ENCODE measurements around the gene USP7.
A peak's percentile ranks its signal among the peaks of the same experiment; 100 is the strongest.
"Not testable (repeated sequence)": the region's sequence is repeated elsewhere in the genome, so short reads cannot be mapped to it uniquely, and the experiment has no call there.

Gene USP7

DNA sequence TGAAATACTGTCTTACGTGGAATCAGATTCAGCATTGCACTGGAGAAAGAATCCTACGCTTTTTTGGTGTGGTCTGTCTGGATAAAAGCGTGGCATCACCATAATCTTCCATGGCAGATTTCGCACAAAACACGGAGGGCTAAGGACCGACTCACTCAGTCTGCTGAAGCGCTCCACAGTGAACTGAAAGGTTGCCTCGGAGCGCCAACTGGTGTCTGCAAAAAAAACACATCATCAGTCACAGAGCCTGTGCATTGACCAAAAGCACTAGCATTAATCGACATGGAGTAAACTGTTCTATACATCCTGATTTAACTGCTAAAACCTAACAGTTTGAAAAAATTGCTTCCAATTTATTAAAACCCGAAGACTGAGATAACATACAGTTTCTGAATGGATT, 40.5 kb downstream of the USP7 start:
- DNase-seq, result no peak

GRCh38 chr16:8921347-8921984, 42.2 kb downstream of the USP7 start:
- DNase-seq, result peak in 1 of 2 experiments; percentile 35

DNA sequence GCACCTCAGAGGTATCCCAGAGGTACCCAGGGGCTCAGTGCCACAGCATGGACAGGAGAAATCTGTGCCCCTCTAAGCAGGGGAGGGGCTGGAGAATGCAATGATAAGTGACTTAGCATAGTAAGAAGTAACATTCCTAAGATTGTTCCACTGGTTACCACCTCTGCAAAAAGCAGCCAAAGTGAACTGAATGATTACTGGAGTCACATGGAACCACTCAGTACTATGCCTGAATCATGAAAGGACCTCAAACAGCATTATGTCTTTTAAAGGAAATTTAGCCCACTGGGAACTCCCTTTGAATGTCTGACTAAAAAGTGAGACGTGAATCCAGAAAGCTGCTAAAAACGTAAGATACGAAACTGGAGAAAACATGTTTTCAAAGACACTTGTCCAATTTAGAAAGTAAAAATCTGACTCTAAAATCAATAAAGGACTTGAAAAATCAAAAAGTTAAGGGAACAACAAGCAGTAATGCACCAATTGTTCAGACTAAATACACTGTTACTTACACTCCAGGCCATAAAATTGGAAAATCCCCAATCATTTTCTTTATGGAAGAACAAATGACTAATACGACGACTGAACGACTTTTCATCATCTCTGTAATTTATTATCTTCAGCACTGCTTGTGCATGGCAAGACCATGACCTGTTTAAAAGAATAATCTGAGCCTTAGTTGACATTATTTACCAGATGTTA, 42.9 kb downstream of the USP7 start:
- DNase-seq, result no peak

GRCh38 chr16:8919934-8920462, 43.7 kb downstream of the USP7 start:
- DNase-seq, result no peak

DNA sequence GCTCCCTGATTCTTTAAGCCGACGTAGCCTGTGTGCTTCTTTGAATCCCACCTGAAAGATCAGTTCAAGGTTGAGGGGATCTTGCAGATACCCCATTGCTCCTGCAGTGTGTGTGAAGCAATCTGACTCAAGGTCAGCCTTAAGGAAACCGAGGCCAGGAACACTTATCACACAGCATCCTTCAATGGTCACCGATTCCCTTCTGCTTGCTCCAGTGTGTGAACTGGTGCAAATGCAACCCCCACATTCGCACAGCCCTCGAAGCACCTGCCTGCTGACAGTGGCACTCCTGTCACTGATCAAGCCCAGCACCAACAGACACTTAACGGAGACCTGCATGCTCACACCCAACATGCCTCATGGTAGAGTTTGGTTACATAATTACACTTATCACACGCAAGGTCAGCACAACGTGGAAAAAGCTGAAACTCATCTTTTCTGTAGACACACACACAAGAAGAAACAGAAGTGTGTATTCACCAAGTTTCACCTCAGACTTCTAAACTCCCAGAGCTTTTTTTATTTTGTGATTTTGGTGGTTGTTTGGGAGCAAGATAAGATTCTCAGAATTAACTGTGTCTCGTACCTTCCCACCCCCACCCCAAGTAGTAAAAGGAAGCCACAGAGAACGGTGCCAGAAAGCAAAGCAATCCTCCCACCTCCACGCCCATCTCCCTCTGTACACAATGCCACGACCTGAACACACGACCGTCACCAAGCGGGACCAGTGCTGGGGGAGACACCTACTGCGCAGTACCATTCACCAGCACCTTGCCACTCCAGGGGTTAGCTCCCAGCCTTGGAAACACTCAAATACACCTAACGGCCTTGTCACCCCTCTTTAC, 44.4 kb downstream of the USP7 start:
- peak in 1 of 2 experiments; percentile 28 for DNase-seq

GRCh38 chr16:8917336-8917735, 46.4 kb downstream of the USP7 start:
- DNase-seq, result not testable (repeated sequence)

- no peak for DNase-seq
Measured at GRCh38 chr16:8916541-8917225, 47.0 kb downstream of the USP7 start.

DNA sequence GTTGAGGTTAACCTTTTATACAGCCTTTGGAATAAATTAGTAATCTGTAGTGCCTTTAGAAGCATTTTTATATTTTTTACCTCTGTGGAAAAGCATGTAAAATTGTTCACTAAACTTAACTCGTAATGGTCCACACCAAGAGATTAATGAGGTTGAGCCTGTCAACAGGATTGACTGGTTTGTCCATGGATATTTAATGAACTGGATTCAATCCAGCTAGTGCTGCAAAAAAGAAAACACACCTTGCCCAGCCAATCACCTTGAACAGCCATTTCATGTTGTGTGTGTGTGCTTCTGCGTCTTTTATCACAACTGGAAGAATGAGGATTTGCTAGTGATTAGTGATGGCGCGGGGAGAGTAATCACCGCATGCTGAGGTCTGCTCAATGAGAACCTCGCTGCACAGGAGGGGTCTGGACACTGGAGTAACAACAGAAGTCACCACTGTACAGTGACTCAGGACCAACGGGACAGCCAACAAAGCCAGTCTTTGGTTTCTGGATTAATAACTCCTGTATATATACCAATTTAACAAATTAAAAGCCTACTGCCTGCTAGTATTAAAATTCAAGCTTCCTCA, 47.9 kb downstream of the USP7 start:
- DNase-seq, result no peak

DNA sequence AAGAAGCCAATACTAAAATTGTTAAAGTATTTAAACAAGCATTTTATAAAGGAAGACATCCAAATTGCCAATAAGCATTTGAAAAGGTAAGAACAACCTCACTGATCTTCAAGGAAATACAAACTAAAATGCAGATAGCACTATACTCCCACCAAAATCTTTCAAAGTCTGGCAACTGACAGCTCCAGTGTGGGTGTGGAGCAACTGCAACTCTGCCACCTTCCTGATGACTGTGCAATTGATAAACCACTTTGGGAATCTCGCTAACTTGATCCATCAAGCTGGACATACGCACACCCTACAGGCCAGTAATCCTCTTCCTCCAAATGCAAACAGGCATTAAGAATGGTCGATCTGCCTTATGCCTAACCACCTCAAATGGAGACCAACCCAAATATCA, 49.6 kb downstream of the USP7 start:
- DNase-seq, result no peak

DNA sequence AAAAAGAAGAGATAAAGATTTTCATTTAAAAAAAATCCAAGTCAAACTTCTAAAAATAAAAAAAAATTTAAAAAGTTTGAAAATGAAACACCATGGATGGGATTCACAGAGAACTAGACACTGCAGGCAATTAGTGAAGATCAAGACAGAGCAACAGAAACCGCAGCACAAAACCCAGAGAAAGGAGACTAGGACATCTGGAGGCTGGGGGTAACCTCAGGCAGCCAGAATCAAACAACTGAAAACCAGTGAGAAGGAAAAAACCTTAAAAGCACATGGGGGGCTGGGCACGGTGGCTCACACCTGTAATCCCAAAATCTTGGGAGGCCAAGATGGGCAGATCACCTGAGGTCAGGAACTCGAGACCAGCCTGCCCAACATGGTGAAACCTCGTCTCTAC, 50.9 kb downstream of the USP7 start:
- DNase-seq, result no peak

GRCh38 chr16:8910811-8911210, 52.9 kb downstream of the USP7 start:
- DNase-seq, result no peak

GRCh38 chr16:8908810-8909468, 54.8 kb downstream of the USP7 start:
- no peak for DNase-seq

DNA sequence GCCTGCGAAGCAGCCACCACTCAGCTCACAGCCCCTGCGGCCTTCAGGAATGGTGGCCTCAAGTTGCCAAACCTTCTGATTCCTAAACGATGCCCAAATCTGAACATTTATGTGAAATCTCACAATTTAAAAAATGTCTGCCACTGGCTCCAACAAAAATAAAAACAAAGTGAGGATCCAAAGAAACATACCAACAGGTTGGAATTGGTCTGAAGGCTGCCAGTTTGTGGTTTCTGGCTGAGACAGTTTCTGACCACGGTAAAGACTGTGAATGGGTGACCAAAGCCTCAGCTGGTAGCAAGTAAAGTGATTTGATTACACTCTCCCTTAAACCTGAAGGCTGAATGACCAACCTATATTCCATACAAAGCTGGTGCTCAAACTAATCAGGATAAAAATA, 56.6 kb downstream of the USP7 start:
- DNase-seq, result no peak

DNA sequence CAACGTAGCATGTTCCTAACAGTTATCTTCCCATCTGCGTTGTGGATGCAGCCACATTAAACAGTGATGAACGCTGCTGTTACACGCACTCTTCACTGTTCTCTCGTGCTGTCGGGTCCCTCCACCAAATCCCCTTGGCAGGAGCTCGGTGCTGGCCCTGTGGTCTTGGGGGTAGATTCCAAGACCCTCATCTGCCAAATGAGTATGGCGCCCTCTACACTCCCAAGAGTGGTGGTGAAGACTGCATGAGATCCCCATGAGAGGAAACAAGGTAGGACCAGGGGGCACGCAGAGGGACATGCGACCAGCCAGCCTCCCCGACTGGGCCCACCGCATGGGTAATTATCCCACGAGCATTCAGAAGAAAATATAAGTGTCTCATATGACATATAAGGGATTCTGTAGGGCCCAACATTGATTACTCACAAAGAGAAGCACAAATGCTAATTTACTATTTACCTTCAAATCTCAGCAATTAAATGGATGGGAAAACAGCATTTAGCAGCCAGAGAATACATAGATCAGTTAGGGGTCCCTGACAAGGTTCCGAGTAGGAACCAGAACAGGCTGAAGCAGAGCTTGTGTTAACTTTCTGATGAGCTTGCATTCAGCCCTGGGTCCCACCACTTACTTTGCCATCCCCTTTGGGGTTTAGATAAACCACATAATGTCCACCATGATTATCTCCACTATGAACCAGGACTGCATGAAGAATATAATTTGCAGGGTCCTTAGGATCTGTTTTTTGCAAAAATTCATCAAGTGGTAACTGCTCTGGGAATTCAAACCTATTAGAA, 57.7 kb downstream of the USP7 start:
- DNase-seq, result no peak

GRCh38 chr16:8905168-8905762, 58.4 kb downstream of the USP7 start:
- no peak for DNase-seq

DNA sequence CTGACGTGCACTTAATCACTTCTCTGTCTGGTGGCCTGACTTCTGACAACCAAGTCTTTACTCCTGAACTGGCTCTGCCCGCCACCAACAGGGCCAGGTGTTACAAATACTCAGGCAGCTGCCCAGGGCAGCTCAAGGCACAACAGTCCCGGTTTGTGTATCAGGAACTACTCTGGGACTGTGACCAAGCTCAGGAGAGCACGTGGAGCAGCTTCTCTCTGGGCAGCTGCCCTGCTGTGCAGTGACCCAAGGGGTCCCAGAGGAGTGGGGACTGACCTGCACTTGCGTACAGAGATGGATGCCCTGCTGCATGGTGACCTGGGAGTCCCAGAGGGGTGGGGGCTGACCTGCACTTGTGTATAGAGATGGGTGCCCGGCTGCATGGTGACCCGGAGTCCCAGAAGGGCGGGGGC, 59.7 kb downstream of the USP7 start:
- no peak for DNase-seq

DNA sequence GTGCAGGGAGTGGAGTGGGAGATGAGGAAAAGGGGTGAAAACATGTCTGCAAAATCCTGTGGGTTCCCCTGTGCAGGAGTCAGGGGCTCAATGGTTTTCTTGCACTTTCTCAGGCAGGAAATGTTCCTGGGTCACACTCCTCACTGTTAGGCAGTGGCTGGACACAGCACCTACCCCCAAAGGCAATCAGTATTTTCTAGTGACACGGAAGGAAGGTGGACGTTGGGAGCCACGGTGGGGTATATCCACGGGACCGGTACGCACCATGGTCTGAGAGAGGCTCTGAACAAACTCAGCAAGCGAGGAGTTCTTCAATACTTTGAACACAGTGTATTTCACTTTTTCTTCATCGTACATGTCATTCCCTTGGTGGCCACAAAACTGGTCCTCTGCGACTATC, 60.7 kb downstream of the USP7 start:
- no peak for DNase-seq

DNA sequence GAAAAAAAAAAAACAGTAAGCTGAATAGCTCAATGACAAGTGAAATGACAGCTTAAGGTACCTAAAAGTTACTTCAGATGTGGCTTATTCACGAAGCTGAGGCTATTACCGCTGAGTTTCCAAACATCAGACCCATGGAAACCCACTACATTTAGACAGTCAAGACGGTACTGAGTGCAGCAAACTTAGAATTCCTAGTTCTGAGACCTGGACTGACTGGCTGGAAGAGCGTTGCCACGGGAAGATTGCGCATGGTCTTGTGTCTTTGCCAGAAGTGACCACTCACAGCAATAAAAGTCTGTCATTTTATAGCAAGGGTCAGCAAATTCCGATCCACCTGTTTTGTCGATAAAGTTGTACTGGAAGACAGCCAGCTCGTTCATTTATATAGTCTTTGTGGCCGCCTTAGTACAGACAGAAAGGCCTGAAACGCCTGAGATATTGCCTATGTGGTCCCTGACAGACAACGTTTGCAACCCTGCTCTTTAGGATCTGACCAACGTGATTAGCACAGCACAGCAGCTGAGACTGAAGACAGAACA, 62.3 kb downstream of the USP7 start:
- DNase-seq, result no peak

- no peak for DNase-seq
Measured at GRCh38 chr16:8900343-8900742, 63.4 kb downstream of the USP7 start.

- no peak for DNase-seq
Measured at GRCh38 chr16:8899709-8900317, 63.9 kb downstream of the USP7 start.

Data from activated CD4-positive, alpha-beta T cell treated with anti-CD3 and anti-CD28 coated beads, Interleukin-2, amount 50 U/mL, for 48 hours (primary cell).